Measurements from ENCODE around the gene ITCH. TPM values are rescaled to one million over a fixed set of nuclear protein-coding genes. Genes with fewer than 3 reads are reported as not detected.
"Not testable (repeated sequence)": the region's sequence is repeated elsewhere in the genome, so short reads cannot be mapped to it uniquely, and the experiment has no call there.

ITCH gene
- polyA plus RNA-seq, 4 donors: 32.0 to 52.4 (median 47.0) TPM

DNA sequence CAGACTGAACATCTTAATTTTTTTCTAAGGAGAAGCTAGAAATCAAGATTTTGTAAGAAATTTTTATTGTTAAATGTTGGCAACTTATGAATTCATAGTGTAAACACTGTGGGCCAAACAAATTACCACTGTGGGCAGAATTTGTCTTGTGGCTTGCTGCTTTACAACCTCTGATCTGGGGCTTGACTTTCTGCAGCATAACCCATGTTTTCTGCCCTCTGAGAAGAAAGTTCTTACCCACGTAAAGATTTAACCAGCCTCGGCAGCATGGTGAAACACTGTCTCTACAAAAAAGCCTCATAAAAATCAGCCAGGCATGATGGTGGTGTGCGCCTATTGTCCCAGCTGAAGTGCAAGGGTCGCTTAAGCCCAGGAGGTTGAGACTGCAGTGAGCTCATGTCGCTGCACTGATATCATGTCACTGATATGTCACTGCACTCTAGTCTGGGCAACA, 12.9 kb downstream of the ITCH start:
- DNase-seq (ENCODE audit: low read depth in 4 of 4, low spot score in 3 of 4): peak in 3 of 4 donors; percentile 26 to 74 (median 48)

DNA sequence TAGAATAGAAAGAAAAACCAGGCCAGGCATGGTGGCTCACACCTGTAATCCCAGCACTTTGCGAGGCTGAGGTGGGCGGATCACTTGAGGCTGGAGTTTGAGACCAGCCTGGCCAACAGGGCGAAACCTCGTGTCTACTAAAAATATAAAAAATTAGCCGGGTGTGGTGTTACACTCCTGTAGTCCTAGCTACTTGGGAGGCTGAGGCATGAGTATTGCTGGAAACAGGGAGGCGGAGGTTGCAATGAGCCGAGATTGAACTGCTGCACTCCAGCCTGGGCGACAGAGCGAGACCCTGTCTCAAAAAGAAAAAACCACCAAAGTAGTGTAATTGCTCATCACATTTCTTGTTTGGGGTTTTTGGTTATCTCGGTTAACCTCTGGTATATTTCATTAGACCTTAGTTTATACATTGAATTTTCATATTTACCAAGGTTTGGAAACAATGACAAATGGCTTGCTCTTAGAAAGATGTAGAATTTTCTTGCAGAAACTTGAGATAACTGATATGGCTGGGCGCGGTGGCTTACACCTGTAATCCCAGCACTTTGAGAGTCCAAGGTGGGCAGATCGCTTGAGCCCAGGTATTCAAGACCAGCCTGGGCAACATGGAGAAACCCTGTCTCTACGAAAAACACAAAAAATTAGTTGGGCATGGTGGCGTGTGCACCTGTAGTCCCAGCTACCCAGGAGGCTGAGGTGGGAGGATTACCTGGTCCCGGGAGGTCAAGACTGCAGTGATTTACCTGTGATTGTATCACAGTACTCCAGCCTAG, 14.2 kb downstream of the ITCH start:
- DNase-seq (ENCODE audit: low read depth in 4 of 4, low spot score in 3 of 4): no peak

DNA sequence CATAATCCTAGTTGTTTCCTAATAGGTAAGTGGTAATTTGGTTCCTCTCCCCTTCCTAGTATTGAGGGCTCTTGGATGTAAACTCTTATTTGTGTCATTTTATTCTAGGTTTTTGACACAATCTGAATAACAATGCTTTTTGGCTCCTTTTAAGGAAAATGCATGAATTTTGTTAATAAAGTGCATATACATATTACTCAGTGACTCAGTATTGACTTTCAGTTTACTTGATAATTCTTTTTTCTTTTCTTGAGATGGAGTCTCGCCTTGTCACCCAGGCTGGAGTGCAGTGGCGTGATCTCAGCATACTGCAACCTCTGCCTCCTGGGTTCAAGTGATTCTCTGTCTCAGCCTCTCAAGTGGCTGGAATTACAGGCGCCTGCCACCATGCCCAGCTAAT, 19.1 kb downstream of the ITCH start:
- DNase-seq (ENCODE audit: low read depth in 4 of 4, low spot score in 3 of 4): no peak

DNA sequence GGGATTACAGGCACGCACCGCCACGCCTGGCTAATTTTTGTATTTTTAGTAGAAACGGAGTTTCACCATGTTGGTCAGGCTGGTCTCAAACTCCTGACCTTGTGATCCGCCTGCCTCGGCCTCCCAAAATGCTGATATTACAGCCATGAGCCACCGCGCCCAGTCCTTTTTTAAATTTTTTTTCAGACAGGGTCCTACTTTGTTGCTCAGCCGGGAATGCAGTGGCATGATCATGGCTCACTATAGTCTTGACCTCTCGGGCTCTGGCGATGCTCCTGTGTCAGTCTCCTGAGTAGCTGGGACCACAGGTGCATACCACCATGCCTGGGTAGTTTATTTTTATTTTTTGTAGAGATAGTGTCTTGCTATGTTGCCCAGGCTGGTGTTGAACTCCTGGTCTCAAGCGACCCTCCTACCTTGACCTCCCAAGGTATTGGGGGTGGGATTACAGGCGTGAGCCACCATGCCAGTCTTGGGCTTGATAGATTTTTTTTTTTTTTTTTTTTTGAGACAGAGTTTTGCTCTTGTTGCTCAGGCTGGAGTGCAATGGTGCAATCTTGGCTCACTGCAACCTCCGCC, 19.9 kb downstream of the ITCH start:
- not testable (repeated sequence) for DNase-seq (ENCODE audit: low read depth in 4 of 4, low spot score in 3 of 4)

DNA sequence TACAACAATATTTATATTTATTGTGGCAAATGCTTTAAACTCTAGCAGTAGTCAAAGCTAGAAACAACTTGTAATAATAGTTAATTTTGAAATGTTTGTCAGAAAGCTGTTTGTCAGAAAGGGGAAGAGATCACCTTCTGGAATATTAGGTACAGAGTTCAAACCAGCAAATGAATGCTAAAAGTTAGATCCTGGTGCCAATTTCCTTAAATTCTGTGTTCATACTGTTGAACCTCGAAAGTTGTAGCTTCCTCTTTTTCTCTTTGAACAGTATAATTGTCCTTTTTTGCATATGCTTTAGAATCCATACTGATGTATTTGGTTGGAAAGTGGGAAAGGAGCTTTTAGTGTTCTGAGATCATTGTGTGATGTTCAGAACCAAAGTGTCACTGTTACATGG, 22.4 kb downstream of the ITCH start:
- no peak for DNase-seq (ENCODE audit: low read depth in 4 of 4, low spot score in 3 of 4)

DNA sequence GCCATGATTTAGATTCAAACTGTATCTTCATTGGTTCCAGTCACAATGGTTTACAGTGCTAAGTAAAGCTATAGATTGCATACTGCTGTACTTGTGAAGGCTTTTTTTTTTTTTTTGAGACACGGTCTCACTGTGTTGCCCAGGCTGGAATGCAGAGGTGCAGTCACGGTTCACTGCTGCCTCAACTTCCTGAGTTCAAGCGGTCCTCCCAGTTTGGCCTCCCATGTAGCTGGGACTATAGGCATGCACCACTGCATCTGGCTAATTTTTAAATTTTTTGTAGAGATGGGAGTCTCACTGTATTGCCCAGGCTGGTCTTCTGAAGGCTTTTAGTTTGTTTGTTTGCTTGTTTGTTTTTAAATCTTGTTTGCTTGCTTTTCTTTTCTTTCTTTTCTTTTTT, 24.9 kb downstream of the ITCH start:
- DNase-seq (ENCODE audit: low read depth in 4 of 4, low spot score in 3 of 4): peak in 1 of 4 donors; percentile 12

DNA sequence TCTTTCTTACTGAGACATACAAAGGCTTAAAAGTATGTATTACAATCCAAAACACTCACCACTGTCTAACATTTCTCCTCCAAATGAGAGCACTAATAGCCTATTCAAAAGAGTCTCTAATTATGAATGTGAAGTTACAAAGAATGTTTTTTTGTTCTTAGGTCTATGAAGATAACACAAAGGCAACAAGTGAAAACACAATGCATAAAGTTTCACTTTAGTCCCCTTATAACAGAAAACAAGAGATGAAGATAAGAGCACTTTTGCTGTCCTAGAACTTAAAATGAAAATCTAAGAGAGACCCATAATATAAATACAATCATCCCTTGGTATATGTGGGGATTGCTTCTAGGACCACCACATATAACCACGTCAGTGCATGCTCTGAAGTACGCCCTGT, 25.6 kb downstream of the ITCH start:
- DNase-seq (ENCODE audit: low read depth in 4 of 4, low spot score in 3 of 4): no peak

DNA sequence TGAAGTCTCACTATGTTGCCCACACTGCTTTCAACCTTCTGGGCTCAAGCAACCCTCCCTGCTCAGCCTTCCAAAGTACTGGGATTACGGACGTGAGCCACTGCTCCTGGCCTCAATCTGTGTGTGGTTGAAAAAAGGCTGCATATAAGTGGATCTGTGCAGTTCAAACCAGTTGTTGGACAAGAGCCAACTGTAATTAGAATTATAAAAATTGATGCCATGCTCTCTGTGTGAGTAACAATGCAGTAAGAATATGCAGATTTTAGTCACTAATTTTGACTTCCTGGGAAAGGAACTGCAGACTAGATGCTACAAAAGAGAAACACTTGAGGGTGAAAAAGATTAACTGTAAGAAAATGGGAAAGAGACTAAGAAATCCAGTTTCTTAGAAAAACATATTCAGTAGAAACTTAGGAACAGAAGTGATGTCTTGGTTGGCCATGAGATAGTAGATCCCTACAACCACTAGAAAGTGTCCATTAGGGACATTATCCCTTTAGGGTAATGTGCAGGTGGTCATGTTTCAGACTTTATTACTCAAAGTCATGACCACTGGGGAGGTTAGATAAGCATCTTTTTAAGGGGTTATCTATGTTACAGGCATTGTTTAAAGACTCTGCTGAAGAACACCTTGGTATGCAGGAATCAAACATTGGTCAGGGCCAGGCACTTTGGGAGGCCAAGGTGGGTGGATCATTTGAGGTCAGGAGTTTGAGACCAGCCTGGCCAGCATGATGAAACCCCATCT, 26.3 kb downstream of the ITCH start:
- no peak for DNase-seq (ENCODE audit: low read depth in 4 of 4, low spot score in 3 of 4)

DNA sequence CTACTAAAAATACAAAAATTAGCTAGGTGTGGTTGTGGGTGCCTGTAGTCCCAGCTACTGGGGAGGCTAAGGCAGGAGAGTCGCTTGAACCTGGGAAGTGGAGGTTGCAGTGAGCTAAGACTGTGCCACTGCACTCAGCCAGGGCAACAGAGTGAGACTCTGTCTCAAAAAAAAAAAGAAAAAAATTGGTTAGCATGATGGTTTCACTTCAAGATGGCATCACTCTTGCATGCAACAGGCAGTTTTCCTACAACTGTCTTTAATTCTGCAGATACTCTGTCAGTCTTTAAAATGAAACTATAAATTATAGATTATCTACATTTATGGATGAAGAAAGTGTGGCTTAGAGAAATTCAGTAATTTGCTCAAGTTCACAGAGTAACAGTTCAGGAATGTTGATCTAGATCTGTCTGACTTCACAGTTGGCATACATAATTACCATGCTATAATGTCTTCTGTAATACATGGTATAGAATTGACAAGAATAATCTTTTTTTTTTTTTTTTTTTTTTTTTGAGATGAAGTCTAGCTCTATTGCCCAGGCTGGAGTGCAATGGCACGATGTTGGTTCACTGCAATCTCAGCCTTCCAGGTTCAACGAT, 27.0 kb downstream of the ITCH start:
- DNase-seq (ENCODE audit: low read depth in 4 of 4, low spot score in 3 of 4): no peak

DNA sequence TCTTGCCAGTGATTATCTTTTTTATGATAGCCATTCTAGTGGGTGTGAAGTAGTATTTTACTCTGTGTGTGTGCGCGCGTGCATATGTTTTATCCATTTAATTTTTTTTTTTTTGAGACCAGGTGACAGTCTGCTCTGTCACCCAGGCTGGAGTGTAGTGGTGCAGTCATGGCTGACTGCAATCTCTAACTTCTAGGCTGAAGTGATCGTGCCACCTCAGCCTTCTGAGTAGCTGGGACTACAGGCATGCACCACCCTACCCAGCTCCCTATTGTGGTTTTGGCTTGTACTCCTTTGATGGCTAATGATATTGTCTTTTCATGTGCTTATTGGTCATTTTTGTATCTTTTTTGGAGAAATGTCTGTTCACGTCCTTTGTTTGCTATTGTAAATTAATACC, 33.3 kb downstream of the ITCH start:
- no peak for DNase-seq (ENCODE audit: low read depth in 4 of 4, low spot score in 3 of 4)

DNA sequence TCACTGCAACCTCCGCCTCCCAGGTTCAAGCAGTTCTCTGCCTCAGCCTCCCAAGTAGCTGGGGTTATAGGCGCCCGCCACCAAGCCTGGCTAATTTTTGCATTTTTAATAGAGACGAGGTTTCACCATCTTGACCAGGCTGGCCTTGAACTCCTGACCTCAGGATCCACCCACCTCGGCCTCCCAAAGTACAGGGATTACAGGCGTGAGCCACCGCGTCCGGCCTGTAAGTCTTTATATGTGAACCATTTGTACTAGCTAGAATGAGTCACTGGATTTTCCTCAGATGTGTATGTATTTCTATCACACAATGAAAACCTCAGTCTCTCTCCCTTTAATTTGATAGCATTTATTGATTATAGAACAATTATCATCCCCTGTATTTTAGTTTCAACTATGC, 34.0 kb downstream of the ITCH start:
- no peak for DNase-seq (ENCODE audit: low read depth in 4 of 4, low spot score in 3 of 4)

DNA sequence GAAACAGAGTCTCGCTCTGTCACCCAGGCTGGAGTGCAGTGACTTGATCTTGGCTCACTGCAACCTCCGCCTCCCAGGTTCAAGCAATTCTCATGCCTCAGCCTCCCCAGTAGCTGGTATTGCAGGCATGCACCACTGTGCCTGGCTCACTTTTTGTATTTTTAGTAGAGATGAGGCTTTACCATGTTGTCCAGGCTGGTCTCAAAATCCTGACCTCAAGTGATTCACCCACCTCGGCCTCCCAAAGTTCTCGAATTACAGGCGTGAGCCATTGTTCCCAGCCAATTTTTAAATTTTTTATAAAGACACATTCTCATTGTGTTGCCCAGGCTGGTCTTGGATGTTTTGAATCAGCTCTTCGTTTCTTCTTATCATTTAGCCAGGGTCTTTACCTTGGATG, 37.7 kb downstream of the ITCH start:
- not testable (repeated sequence) for DNase-seq (ENCODE audit: low read depth in 4 of 4, low spot score in 3 of 4)

DNA sequence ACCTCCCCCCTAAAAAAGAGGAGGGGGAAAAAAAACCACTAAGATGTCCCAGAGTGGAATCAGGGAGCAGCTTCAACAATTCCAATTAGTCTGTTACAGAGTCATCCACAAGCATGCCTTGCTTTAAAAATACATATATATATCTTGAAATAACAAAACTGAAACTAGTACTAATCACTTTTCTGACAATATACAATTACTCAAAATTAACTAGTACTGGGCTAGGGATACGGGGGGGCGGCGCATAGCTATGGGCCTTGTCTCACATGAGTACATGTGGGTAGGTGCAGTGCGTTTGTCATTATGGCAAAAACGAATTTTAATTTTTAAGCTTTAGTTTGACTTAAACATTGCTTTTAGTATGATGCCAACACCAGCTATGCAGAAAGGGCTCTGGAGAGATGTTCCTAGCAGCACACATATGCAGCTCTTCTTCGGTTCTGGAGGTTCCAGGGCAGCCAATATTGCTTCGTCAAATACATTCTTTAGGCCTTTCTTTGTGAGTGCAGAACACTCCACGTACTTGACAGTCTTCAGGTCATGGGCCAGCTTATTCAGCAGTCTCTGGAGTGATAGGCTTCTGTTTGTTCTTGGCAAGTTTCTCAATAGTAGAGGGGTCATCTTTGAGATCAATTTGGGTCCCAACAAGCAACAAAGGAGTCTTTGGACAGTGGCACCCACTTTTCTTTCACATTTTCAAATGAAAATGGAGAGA, 38.8 kb downstream of the ITCH start:
- no peak for DNase-seq (ENCODE audit: low read depth in 4 of 4, low spot score in 3 of 4)

DNA sequence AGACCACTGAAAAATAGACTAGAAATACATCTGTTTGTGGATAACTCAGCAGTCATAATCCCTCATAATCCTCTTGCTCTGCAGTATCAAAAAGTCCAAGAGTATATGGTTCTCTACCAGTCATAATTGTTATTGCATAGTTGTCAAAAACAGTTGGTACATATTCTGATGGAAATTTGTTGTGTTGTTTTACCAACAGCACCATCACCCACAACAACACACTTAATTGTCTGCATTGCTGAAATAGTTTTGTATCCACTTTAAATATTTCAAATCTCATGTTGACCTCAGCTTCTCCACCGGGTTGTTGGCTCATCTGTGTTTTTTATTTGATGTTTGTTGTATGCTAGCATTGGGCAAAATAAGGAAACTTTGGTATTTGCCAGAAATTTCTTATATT, 39.4 kb downstream of the ITCH start:
- no peak for DNase-seq (ENCODE audit: low read depth in 4 of 4, low spot score in 3 of 4)

DNA sequence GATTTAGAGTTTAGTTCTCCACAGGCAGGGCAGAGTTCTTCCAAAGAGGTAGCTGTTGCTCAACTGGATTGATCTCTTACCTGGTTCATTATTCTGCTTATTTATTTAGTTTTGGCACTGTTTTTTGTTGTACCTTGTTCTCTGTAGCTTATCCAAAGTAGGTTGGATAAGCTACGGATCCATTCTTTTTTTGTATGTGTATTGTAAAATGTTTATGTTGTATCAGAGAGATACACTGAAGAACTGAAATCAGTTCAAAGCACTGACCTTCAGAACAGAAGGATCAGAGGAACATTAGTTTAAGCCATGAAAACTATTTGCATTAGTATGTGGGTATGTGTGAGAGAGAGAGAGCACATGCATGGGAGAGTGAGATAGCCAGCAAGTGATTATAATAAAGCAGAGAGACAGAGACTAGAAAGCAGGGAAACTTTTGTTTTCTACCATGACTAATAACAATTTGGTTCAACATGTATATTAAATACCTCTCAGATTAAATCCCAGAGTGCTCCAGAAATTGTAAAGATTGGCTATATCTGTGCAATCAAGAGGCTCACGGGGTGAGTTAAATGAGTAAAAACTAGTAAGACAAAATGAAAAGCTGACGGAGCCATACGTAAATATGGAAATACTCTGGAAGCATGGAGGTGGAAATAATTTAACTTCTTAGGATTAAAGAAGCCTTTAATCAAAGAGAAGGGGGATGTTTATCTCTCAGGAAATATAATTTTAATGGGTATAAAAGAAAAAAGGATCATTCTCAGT, 40.2 kb downstream of the ITCH start:
- DNase-seq (ENCODE audit: low read depth in 4 of 4, low spot score in 3 of 4): no peak

DNA sequence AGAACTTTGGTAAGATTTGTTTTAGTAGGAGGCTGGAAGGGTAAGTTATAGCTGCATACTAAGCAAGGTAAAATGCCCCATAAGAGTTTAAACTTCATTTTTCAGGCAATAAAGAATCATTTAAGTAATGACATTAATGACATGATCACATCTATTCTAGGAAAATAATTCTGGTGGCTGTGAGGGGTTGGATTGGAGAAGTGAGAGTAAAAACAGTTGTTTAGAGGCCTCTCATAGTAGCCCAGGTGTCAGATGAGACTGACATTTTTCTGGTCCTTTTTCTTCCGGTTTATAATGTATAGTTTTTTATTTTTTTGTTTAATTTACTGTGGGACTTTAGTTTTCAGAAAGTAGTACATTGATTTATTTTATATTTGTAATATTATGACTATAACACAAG, 40.8 kb downstream of the ITCH start:
- DNase-seq (ENCODE audit: low read depth in 4 of 4, low spot score in 3 of 4): no peak

DNA sequence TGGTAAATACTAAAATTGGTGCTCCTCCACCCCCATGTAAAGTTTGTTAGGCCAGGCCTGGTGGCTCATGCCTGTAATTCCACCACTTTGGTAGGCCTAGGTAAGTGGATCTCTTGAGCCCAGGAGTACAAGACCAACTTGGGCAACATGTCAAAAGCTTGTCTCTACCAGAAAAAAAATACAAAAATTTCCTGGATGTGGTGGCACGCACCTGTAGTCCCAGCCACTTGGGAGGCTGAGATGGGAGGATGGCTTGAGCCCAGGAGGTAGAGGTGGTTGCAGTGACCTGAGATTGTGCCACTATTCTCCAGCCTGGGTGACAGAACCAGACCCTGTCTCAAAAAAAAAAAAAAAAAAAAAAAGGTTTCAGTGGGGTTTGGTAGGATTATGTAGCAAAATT, 41.7 kb downstream of the ITCH start:
- DNase-seq (ENCODE audit: low read depth in 4 of 4, low spot score in 3 of 4): no peak

DNA sequence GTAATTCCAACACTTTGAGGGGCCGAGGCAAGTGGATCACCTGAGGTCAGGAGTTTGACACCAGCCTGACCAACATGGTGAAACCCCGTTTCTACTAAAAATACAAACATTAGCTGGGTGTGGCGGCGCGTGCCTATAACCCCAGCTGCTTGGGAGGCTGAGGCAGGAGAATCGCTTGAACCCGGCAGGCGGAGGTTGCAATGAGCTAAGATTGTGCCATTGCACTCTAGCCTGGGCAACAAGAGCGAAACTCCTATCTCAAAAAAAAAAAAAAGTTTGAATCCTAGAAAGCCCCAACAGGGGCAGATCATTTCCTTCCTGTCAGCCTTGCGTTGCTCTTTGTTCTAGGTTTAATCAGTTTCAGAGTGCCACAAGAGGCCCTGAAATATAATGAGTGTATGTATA, 42.2 kb downstream of the ITCH start:
- not testable (repeated sequence) for DNase-seq (ENCODE audit: low read depth in 4 of 4, low spot score in 3 of 4)

DNA sequence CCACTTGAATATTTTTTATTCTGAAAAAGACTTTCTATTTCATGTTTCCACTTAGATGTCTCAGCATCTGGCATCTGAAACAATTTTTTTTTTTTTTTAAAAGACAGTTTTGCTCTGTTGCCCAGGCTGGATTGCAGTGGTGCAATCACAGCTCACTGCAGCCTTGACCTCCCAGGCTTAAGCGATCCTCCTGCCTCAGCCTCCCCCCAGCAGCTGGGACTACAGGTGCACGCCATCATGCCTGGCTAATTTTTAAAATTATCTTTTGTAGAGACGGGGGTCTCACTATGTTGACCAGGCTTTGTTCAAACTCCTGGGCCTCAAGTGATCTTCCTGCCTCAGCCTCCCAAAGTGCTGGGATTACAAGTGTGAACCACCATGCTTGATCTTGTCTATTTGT, 42.9 kb downstream of the ITCH start:
- DNase-seq (ENCODE audit: low read depth in 4 of 4, low spot score in 3 of 4): not testable (repeated sequence)

DNA sequence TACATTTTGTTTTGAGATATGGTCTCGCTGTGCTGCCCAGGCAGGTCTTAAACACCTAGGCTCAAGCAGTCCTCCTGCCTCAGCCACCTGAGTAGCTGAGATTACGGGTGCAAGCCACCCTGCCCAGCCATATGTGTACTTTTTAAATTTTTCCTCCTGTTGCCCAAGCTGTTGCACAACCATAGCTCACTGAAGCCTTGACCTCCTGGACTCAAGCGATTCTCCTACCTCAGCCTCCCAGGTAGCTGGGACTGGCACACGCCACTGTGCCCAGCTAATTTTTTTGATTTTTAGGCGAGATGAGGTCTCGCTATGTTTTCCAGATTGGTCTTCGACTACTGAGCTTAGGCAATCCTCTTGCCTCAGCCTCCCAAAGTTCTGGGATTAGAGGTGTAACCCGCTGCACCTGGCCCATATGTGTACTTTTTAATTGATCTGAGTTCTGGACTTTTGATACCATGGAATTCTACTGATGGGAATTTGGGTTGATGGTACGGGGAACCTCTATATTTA, 44.9 kb downstream of the ITCH start:
- no peak for DNase-seq (ENCODE audit: low read depth in 4 of 4, low spot score in 3 of 4)
